ENCODE measurements around the gene SMARCAL1. TPM values are rescaled to one million over a fixed set of nuclear protein-coding genes. Genes with fewer than 3 reads are reported as not detected.

Gene SMARCAL1
- polyA plus RNA-seq, 6 donors from 2014 or later = 15.5 to 28.1 (median 23.4) TPM

GRCh38 chr2:216405588-216405987, 6.7 kb upstream of the SMARCAL1 start:
- Mint-ChIP-seq H3K27me3 (peaks cover 13 to 33% (median 25%) of the 10 kb centered on the region in 3 donors), H3K9me3 (no peaks in the 10 kb centered on the region), H3K27ac (peak overlapping the region in 1 of 6 donors; percentile 86), H3K4me1 (no peaks in the 10 kb centered on the region), H3K36me3 (no peaks in the 10 kb centered on the region), H3K4me3 (peak overlapping the region in 2 of 8 donors; percentile 61 to 75)
- DNase-seq (no peak), ATAC-seq (ENCODE audit: low read depth in 2 of 2) (no peak)

GRCh38 chr2:216406826-216407225, 5.5 kb upstream of the SMARCAL1 start:
- no peak overlapping the region for H3K4me3 Mint-ChIP-seq
- H3K36me3 Mint-ChIP-seq = no peaks in the 10 kb centered on the region
- DNase-seq = no peak
- no peak overlapping the region for H3K27ac Mint-ChIP-seq
- peaks cover 13 to 33% (median 25%) of the 10 kb centered on the region in 3 donors for H3K27me3 Mint-ChIP-seq
- no peak for ATAC-seq (ENCODE audit: low read depth in 2 of 2)
- no peaks in the 10 kb centered on the region for H3K9me3 Mint-ChIP-seq
- peaks cover 0 to 4% (median 1%) of the 10 kb centered on the region in 3 donors for H3K4me1 Mint-ChIP-seq

- ATAC-seq (ENCODE audit: low read depth in 2 of 2) (no peak), DNase-seq (no peak)
- H3K36me3 Mint-ChIP-seq = no peaks in the 10 kb centered on the region
- no peak overlapping the region for H3K27ac Mint-ChIP-seq
- no peaks in the 10 kb centered on the region for H3K9me3 Mint-ChIP-seq
- H3K27me3 Mint-ChIP-seq = peaks cover 13 to 33% (median 25%) of the 10 kb centered on the region in 3 donors
- no peak overlapping the region for H3K4me3 Mint-ChIP-seq
- peaks cover 10 to 21% (median 11%) of the 10 kb centered on the region in 3 donors for H3K4me1 Mint-ChIP-seq
Measured at GRCh38 chr2:216408426-216409290, 3.6 kb upstream of the SMARCAL1 start.

GRCh38 chr2:216410550-216410949, 1.7 kb upstream of the SMARCAL1 start:
- no peaks in the 10 kb centered on the region for H3K9me3 Mint-ChIP-seq
- ATAC-seq (ENCODE audit: low read depth in 2 of 2) (no peak), DNase-seq (no peak)
- peak overlapping the region in 1 of 8 donors; percentile 59 for H3K4me3 Mint-ChIP-seq
- no peaks in the 10 kb centered on the region for H3K36me3 Mint-ChIP-seq
- no peak overlapping the region for H3K27ac Mint-ChIP-seq
- peaks cover 12 to 30% (median 24%) of the 10 kb centered on the region in 3 donors for H3K27me3 Mint-ChIP-seq
- H3K4me1 Mint-ChIP-seq = peaks cover 10 to 21% (median 14%) of the 10 kb centered on the region in 3 donors

- H3K36me3 Mint-ChIP-seq = peaks cover 5 to 9% of the 10 kb centered on the region in 2 donors
- H3K9me3 Mint-ChIP-seq = no peaks in the 10 kb centered on the region
- H3K27me3 Mint-ChIP-seq = no peaks in the 10 kb centered on the region
- ATAC-seq (ENCODE audit: low read depth in 2 of 2) (no peak), DNase-seq (no peak)
- H3K4me3 Mint-ChIP-seq = peak overlapping the region; percentile 2 to 99 (median 96)
- H3K27ac Mint-ChIP-seq = peak overlapping the region in 2 of 6 donors; percentile 15 to 30
- H3K4me1 Mint-ChIP-seq = peaks cover 25 to 35% (median 34%) of the 10 kb centered on the region in 3 donors
Measured at GRCh38 chr2:216413882-216414281, 1.6 kb downstream of the SMARCAL1 start.

GRCh38 chr2:216414772-216415319, 2.6 kb downstream of the SMARCAL1 start:
- no peaks in the 10 kb centered on the region for H3K9me3 Mint-ChIP-seq
- peak overlapping the region in 2 of 8 donors; percentile 54 to 97 for H3K4me3 Mint-ChIP-seq
- no peak for ATAC-seq (ENCODE audit: low read depth in 2 of 2)
- no peak overlapping the region for H3K27ac Mint-ChIP-seq
- DNase-seq = no peak
- peaks cover 5 to 11% of the 10 kb centered on the region in 2 donors for H3K36me3 Mint-ChIP-seq
- H3K4me1 Mint-ChIP-seq = peaks cover 25 to 35% (median 34%) of the 10 kb centered on the region in 3 donors
- no peaks in the 10 kb centered on the region for H3K27me3 Mint-ChIP-seq

GRCh38 chr2:216415541-216415940, 3.3 kb downstream of the SMARCAL1 start:
- no peak overlapping the region for H3K27ac Mint-ChIP-seq
- DNase-seq (no peak), ATAC-seq (ENCODE audit: low read depth in 2 of 2) (no peak)
- peaks cover 5 to 18% of the 10 kb centered on the region in 2 donors for H3K36me3 Mint-ChIP-seq
- H3K4me3 Mint-ChIP-seq = peak overlapping the region in 1 of 8 donors; percentile 38
- peaks cover 25 to 35% (median 34%) of the 10 kb centered on the region in 3 donors for H3K4me1 Mint-ChIP-seq
- no peaks in the 10 kb centered on the region for H3K27me3 Mint-ChIP-seq
- no peaks in the 10 kb centered on the region for H3K9me3 Mint-ChIP-seq

GRCh38 chr2:216416571-216417307, 4.5 kb downstream of the SMARCAL1 start:
- H3K4me1 Mint-ChIP-seq = peaks cover 24 to 34% (median 32%) of the 10 kb centered on the region in 3 donors
- no peak for DNase-seq
- no peaks in the 10 kb centered on the region for H3K27me3 Mint-ChIP-seq
- H3K4me3 Mint-ChIP-seq = no peak overlapping the region
- peak overlapping the region in 1 of 6 donors; percentile 33 for H3K27ac Mint-ChIP-seq
- peaks cover 10 to 18% of the 10 kb centered on the region in 2 donors for H3K36me3 Mint-ChIP-seq
- ATAC-seq (ENCODE audit: low read depth in 2 of 2) = no peak
- no peaks in the 10 kb centered on the region for H3K9me3 Mint-ChIP-seq

- H3K4me3 Mint-ChIP-seq = no peak overlapping the region
- DNase-seq = no peak
- no peaks in the 10 kb centered on the region for H3K27me3 Mint-ChIP-seq
- peaks cover 27 to 33% of the 10 kb centered on the region in 2 donors for H3K36me3 Mint-ChIP-seq
- H3K4me1 Mint-ChIP-seq = peaks cover 14 to 20% (median 14%) of the 10 kb centered on the region in 3 donors
- no peak for ATAC-seq (ENCODE audit: low read depth in 2 of 2)
- peak overlapping the region in 1 of 6 donors; percentile 41 for H3K27ac Mint-ChIP-seq
- no peaks in the 10 kb centered on the region for H3K9me3 Mint-ChIP-seq
Measured at GRCh38 chr2:216418981-216419380, 6.7 kb downstream of the SMARCAL1 start.

- Mint-ChIP-seq H3K4me1 (peaks cover 14 to 20% (median 14%) of the 10 kb centered on the region in 3 donors), H3K27ac (no peak overlapping the region), H3K4me3 (no peak overlapping the region), H3K9me3 (peaks cover 0 to 7% (median 3%) of the 10 kb centered on the region in 7 donors), H3K27me3 (no peaks in the 10 kb centered on the region), H3K36me3 (peaks cover 42 to 49% of the 10 kb centered on the region in 2 donors)
- ATAC-seq (ENCODE audit: low read depth in 2 of 2) (no peak), DNase-seq (no peak)
Measured at GRCh38 chr2:216420367-216421101, 8.2 kb downstream of the SMARCAL1 start.

- ATAC-seq (ENCODE audit: low read depth in 2 of 2) = no peak
- H3K27ac Mint-ChIP-seq = no peak overlapping the region
- no peak for DNase-seq
- peaks cover 0 to 9% (median 5%) of the 10 kb centered on the region in 7 donors for H3K9me3 Mint-ChIP-seq
- H3K4me3 Mint-ChIP-seq = no peak overlapping the region
- peaks cover under 1 to 6% (median under 1%) of the 10 kb centered on the region in 3 donors for H3K4me1 Mint-ChIP-seq
- no peaks in the 10 kb centered on the region for H3K27me3 Mint-ChIP-seq
- peaks cover 43 to 49% of the 10 kb centered on the region in 2 donors for H3K36me3 Mint-ChIP-seq
Measured at GRCh38 chr2:216423071-216423470, 10.8 kb downstream of the SMARCAL1 start.

- DNase-seq (no peak), ATAC-seq (ENCODE audit: low read depth in 2 of 2) (no peak)
- Mint-ChIP-seq H3K27me3 (no peaks in the 10 kb centered on the region), H3K27ac (no peak overlapping the region), H3K4me1 (peaks cover 0 to 4% (median 0%) of the 10 kb centered on the region in 3 donors), H3K9me3 (peaks cover 0 to 9% (median 5%) of the 10 kb centered on the region in 7 donors), H3K4me3 (no peak overlapping the region), H3K36me3 (peaks cover 55 to 57% of the 10 kb centered on the region in 2 donors)
Measured at GRCh38 chr2:216424274-216424673, 12.0 kb downstream of the SMARCAL1 start.

Measured in naive B cell (primary cell).